ENCODE results near the gene CCL2. TPM values are rescaled to one million over a fixed set of nuclear protein-coding genes. Genes with fewer than 3 reads are reported as not detected.

Gene CCL2
- total RNA-seq, 1 experiment from 2014 or later, result 3.9 TPM

DNA sequence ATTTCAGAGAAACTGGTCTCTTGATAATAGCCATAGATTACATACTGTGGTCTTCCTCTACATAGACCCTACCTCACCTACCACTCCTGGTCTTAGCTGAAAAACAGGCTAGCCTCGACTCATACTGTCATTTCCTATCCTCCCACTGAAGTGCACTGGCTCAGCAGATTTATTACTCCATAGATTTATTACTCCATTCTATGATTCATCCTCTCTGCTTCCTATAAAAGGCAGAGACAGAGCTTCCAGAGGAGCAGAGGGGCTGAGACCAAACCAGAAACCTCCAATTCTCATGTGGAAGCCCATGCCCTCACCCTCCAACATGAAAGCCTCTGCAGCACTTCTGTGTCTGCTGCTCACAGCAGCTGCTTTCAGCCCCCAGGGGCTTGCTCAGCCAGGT lies 14.9 kb downstream of the CCL2 start, which contains the start of gene CCL7:
CCL7 (plus strand) TSS at position 253 of the 400 bp plus-strand sequence; CDS start at position 323, 70 bp downstream.
- Histone ChIP-seq H3K4me3 (ENCODE audit: low read depth, low read length, poor library complexity, severe bottlenecking) (no peak within 1 kb of the TSS), H3K4me1 (ENCODE audit: insufficient read depth, low read length, poor library complexity, severe bottlenecking) (no peaks in the 10 kb centered on the region), H3K27me3 (replicated peaks; ENCODE audit: insufficient read depth, low read depth, low read length, poor library complexity) (no peaks in the 10 kb centered on the region), H3K36me3 (ENCODE audit: insufficient read depth, low read length, poor library complexity, severe bottlenecking) (no peaks in the 10 kb centered on the region), H3K27ac (ENCODE audit: low read depth, low read length, poor library complexity, severe bottlenecking) (no peak within 1 kb of the TSS), H3K9me3 (ENCODE audit: low read depth, low read length, poor library complexity, severe bottlenecking) (no peaks in the 10 kb centered on the region)
- ChIA-PET POLR2A (ENCODE audit: low non-redundant PET) (no interaction called here), CTCF (no interaction called here)
- no TSS peak for BruUV-seq (replicated peaks)
- no peak for DNase-seq (ENCODE audit: low spot score)
- intact Hi-C loops (cut with micrococcal nuclease; ENCODE audit: unreplicated experiment), result no loop called here
- TF ChIP-seq EZH2 (IDR thresholded peaks at IDR 0.05; ENCODE audit: borderline replicate concordance, low read depth, low read length, poor library complexity, severe bottlenecking), result no peak
- TF ChIP-seq, protein P1, sequence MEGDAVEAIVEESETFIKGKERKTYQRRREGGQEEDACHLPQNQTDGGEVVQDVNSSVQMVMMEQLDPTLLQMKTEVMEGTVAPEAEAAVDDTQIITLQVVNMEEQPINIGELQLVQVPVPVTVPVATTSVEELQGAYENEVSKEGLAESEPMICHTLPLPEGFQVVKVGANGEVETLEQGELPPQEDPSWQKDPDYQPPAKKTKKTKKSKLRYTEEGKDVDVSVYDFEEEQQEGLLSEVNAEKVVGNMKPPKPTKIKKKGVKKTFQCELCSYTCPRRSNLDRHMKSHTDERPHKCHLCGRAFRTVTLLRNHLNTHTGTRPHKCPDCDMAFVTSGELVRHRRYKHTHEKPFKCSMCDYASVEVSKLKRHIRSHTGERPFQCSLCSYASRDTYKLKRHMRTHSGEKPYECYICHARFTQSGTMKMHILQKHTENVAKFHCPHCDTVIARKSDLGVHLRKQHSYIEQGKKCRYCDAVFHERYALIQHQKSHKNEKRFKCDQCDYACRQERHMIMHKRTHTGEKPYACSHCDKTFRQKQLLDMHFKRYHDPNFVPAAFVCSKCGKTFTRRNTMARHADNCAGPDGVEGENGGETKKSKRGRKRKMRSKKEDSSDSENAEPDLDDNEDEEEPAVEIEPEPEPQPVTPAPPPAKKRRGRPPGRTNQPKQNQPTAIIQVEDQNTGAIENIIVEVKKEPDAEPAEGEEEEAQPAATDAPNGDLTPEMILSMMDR (conservative IDR thresholded peaks at IDR 0.05; ENCODE audit: low read depth, low read length), result no peak

DNA sequence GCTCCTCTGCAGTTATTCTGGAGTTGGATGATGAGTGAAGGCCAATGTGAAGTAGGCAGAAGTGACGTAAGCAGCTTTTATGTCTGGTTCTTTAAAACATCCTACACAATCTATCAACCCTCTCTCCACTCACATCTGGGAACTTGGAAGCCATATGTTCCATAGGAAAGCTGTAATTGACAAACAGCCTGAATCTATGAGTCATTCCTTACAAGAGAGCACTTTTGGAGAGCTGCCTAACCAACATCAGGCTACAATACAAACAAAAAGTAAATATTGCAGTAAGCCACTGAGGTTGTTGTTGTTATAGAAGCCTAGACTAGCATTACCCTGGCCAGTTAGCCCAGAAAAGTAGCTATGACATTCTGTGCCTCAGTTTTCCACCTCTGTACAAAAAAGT lies 20.8 kb downstream of the CCL2 start:
- no peak for TF ChIP-seq EZH2 (IDR thresholded peaks at IDR 0.05; ENCODE audit: borderline replicate concordance, low read depth, low read length, poor library complexity, severe bottlenecking)
- TF ChIP-seq, protein P1 (conservative IDR thresholded peaks at IDR 0.05; ENCODE audit: low read depth, low read length), result no peak
- DNase-seq (ENCODE audit: low spot score), result no peak
- no peak overlapping the region for H3K4me3 ChIP-seq (ENCODE audit: low read depth, low read length, poor library complexity, severe bottlenecking)
- H3K27ac ChIP-seq (ENCODE audit: low read depth, low read length, poor library complexity, severe bottlenecking), result no peak overlapping the region
- no peaks in the 10 kb centered on the region for H3K9me3 ChIP-seq (ENCODE audit: low read depth, low read length, poor library complexity, severe bottlenecking)
- ChIA-PET POLR2A (ENCODE audit: low non-redundant PET) (no interaction called here), CTCF (no interaction called here)
- no peaks in the 10 kb centered on the region for H3K4me1 ChIP-seq (ENCODE audit: insufficient read depth, low read length, poor library complexity, severe bottlenecking)
- no peaks in the 10 kb centered on the region for H3K36me3 ChIP-seq (ENCODE audit: insufficient read depth, low read length, poor library complexity, severe bottlenecking)
- intact Hi-C loops (cut with micrococcal nuclease; ENCODE audit: unreplicated experiment), result no loop called here
- no TSS peak for BruUV-seq (replicated peaks)
- no peaks in the 10 kb centered on the region for H3K27me3 ChIP-seq (replicated peaks; ENCODE audit: insufficient read depth, low read depth, low read length, poor library complexity)

DNA sequence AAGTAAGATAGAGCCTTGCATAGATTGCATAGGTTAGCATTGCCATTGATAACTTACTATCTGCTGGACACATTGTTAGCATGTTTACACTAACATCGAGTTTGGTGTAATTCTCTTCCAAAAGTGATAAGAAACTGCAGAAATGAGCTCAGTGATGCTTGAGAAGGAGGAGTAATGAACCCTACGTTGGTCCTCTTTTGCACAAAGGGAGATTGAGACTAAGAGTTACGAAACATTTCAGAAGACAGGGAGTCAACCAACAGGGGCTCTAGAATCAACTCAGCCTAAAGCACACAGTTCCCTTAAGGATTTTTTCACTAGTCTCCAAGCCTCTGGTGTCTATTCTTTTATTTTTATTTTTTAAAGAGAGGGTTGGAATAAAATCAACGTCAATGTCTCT lies 21.7 kb downstream of the CCL2 start:
- no peak for DNase-seq (ENCODE audit: low spot score)
- H3K9me3 ChIP-seq (ENCODE audit: low read depth, low read length, poor library complexity, severe bottlenecking), result no peaks in the 10 kb centered on the region
- intact Hi-C loops (cut with micrococcal nuclease; ENCODE audit: unreplicated experiment), result no loop called here
- no peak overlapping the region for H3K4me3 ChIP-seq (ENCODE audit: low read depth, low read length, poor library complexity, severe bottlenecking)
- ChIA-PET CTCF (no interaction called here), POLR2A (ENCODE audit: low non-redundant PET) (no interaction called here)
- H3K27me3 ChIP-seq (replicated peaks; ENCODE audit: insufficient read depth, low read depth, low read length, poor library complexity), result no peaks in the 10 kb centered on the region
- no peaks in the 10 kb centered on the region for H3K36me3 ChIP-seq (ENCODE audit: insufficient read depth, low read length, poor library complexity, severe bottlenecking)
- no peak overlapping the region for H3K27ac ChIP-seq (ENCODE audit: low read depth, low read length, poor library complexity, severe bottlenecking)
- no peaks in the 10 kb centered on the region for H3K4me1 ChIP-seq (ENCODE audit: insufficient read depth, low read length, poor library complexity, severe bottlenecking)
- TF ChIP-seq, protein P1 (conservative IDR thresholded peaks at IDR 0.05; ENCODE audit: low read depth, low read length), result no peak
- no peak for TF ChIP-seq EZH2 (IDR thresholded peaks at IDR 0.05; ENCODE audit: borderline replicate concordance, low read depth, low read length, poor library complexity, severe bottlenecking)
- no TSS peak for BruUV-seq (replicated peaks)
